Measurements from ENCODE around the gene OR8G5.
"Not testable (repeated sequence)": the region's sequence is repeated elsewhere in the genome, so short reads cannot be mapped to it uniquely, and the experiment has no call there.

OR8G5 gene, protein sequence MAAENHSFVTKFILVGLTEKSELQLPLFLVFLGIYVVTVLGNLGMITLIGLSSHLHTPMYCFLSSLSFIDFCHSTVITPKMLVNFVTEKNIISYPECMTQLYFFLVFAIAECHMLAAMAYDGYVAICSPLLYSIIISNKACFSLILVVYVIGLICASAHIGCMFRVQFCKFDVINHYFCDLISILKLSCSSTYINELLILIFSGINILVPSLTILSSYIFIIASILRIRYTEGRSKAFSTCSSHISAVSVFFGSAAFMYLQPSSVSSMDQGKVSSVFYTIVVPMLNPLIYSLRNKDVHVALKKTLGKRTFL
- 0 reads per million in 2 experiments for total RNA-seq

DNA sequence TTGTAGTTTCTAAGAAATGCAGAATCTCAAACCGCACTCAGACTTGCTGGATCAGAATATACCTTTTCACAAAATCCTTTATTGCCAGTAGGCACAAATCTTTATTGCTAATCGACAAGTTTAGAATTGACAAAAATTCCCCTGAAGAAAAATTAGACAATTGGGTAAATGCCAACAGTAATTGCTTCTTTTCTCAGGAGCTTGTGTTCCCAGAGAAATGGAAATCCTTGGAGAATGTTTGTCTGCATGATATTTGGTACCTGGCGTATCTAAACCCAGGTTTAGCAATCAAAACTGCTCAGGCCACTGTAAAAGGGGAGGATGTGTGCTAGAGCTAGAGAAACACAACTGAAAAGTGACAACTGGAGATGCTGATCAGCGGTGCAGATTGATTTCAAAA is at the start of gene OR8G5:
Gene OR8G5, plus strand, starts transcription at position 301 of the 400 bp plus-strand sequence. CDS start 8,556 bp downstream, outside the sequence.
- DNase-seq (ENCODE audit: low read depth), result no peak

DNA sequence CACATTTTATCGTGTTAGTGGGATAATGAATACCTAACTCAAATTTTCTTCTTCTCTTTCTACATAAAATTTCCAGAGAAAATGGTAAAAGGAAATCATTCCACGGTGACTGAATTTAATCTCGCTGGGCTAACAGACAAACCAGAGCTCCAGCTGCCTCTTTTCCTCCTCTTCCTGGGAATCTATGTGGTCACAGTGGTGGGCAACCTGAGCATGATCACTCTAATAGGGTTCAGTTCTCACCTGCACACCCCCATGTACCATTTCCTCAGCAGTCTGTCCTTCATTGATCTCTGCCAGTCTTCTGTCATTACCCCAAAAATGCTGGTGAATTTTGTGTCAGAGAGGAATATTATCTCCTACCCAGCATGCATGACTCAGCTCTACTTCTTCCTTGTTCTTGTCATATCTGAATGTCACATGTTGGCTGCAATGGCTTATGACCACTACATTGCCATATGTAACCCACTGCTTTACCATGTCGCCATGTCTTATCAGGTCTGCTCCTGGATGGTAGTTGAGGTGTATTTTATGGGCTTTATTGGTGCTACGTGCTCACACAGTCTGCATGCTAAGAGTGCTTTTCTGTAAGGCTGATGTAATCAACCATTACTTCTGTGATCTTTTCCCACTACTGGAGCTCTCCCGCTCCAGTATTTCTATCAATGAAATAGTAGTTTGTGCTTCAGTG is 48.9 kb upstream of the OR8G5 start:
- DNase-seq (ENCODE audit: low read depth), result no peak

- no peak for DNase-seq (ENCODE audit: low read depth)
Measured at GRCh38 chr11:124209824-124210357, 46.3 kb upstream of the OR8G5 start.

- DNase-seq (ENCODE audit: low read depth), result no peak
Measured at GRCh38 chr11:124210421-124210820, 45.8 kb upstream of the OR8G5 start.

GRCh38 chr11:124211321-124211720 is 44.9 kb upstream of the OR8G5 start:
- no peak for DNase-seq (ENCODE audit: low read depth)

DNA sequence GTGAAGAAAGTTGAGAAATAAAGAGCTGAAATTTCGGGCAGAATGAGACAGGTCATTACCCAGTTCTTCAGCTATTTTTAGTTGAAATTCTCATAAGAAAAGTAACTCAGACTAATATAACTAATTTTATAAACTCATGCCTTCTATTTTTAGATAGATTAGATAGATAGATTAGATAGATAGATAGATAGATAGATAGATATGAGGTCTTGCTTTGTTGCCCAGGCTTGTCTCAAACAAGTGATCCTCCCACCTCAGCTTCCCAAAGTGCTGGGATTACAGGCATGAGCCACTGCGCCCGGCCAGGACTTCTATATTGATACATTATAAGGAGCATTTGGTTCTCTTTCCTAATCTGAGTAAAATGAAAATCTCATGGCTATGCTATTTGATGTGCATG is 42.1 kb upstream of the OR8G5 start:
- no peak for DNase-seq (ENCODE audit: low read depth)

DNA sequence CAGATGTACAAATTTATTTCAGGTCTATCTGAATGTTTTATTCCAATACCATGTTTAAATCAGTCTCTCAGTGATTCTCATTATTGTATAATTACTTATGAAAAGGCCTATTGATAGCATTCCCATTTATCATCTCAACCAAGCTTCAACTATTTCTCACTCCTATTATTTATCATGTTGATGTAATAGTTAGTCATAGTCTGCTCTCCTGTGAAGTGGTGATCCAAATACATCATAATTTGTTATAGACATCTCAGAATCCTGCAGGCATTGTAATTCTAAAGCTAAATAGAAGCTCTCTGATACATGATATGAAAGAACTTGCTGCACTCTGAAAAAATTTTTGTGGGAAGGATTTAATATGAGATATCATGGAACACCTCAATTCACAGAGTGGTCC is 37.0 kb upstream of the OR8G5 start:
- no peak for DNase-seq (ENCODE audit: low read depth)

DNA sequence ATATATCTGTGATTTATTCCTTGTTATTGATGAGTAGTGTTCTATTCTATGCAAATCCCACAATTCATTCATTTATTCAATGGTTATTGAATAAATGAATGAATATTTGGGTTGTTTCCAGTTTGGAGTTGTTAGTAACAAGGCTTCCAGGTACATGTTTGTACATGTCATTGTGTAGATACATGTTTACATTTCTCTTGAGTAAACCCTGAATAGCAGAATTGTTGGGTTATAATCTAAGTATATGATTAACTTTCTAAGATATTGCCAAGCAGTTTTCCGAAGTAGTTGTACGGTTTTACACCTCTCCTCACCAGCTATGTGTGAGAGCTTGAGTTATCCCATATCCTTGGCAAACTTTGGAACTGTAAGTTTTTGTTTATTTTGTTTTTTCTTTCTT is 33.8 kb upstream of the OR8G5 start:
- DNase-seq (ENCODE audit: low read depth), result no peak

- DNase-seq (ENCODE audit: low read depth), result not testable (repeated sequence)
Measured at GRCh38 chr11:124224618-124225423, 31.4 kb upstream of the OR8G5 start.

- no peak for DNase-seq (ENCODE audit: low read depth)
Measured at GRCh38 chr11:124225471-124225870, 30.7 kb upstream of the OR8G5 start.

DNA sequence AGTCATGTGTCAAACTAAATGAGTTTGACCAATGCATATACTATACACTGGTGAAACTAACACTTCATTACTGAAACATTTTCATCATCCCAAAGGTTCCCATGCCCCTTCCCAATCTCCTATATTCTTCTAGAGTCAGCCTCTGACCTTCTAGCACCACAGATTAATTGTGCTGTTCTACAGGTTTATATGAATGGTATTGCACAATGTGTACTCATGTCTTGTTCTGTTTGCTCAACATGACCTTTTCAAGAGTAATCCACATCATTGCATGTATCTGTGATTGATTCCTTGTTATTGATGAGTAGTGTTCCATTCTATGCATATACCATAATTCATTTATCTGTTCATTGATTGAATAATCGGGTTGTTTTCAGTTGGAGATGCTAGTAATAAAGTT is 22.8 kb upstream of the OR8G5 start:
- DNase-seq (ENCODE audit: low read depth), result no peak

GRCh38 chr11:124238512-124238911 is 17.7 kb upstream of the OR8G5 start:
- DNase-seq (ENCODE audit: low read depth), result no peak

DNA sequence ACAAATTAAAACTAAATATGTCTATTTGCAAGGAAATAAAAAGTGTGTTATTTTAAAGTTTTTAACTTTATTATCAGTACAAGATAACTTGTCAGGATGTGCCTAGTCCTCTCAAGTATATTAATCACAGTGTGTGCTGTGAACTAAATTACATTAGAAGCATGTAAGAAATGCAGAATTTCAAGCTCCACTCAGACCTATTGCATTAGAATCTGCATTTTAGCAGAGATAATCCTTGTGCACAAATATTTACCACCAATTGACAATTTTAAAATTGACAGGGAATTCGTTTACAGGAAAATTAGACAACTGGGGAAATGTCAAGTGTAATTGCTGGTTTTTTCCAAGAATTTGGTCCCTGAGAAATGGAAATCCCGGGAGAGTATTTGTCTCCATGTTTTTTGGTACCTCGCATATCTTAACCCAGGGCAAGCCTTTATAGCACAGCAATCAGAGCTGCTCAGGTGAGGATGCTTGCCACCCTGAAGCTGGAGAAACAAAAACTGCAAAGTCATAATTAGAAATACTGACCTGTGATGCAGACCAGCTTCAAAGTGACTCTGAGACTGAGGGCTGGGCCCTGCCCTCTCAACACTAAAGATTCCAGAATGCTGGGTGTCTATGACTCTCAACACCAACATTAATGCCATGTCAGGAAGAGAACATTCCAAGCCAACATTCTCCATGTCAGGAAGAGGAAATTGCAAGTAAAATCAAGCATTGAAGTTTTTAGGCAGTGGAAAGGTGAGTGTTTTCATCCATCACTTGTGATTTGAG is 15.4 kb upstream of the OR8G5 start, which contains the start of gene OR8G1:
Gene OR8G1, plus strand, starts transcription at position 475 of the 777 bp plus-strand sequence. CDS start 8,581 bp downstream, outside the sequence.
- DNase-seq (ENCODE audit: low read depth), result no peak

GRCh38 chr11:124249869-124250268 is 6.3 kb upstream of the OR8G5 start:
- DNase-seq (ENCODE audit: low read depth), result not testable (repeated sequence)

- DNase-seq (ENCODE audit: low read depth), result not testable (repeated sequence)
Measured at GRCh38 chr11:124265041-124265440, 8.9 kb downstream of the OR8G5 start.

DNA sequence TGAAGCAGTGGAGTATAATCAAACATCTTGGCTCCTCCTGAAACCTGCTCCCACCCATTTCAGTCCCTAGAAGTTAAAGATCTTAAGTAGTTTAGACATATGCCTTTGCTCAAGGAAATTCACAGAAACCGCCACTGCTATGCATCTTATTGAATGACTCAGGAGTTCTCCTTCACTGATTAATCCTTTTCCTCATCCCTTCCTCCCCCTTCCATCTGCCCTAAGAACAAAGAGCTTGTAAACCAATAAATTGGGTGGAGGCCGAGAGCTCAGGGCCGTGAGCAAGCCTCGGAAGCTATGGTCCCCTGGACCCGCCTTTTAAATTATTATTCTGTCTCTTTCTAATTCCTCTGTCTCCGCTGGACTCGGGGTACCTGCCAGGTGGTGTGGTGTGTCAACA is 14.7 kb downstream of the OR8G5 start:
- DNase-seq (ENCODE audit: low read depth), result not testable (repeated sequence)

- DNase-seq (ENCODE audit: low read depth), result no peak
Measured at GRCh38 chr11:124274000-124274399, 17.8 kb downstream of the OR8G5 start.

DNA sequence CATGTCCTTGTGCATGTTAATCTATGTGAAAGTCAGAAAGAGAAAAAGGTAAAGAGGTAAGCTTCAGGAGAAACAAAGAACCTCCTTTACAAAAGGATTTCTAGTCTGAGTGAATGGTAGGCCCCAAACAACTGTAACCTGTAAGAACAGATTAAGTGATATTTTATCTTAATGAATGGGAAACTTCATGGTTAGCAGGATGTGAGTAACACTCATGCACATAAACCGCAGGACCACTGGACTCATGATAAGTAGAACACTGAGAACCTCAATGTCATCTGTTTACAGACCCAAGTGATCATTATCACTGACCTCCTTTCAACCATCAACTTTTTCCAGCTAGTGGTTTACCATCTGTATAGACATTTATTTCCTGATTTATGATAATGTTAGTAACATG is 19.9 kb downstream of the OR8G5 start:
- DNase-seq (ENCODE audit: low read depth), result no peak

DNA sequence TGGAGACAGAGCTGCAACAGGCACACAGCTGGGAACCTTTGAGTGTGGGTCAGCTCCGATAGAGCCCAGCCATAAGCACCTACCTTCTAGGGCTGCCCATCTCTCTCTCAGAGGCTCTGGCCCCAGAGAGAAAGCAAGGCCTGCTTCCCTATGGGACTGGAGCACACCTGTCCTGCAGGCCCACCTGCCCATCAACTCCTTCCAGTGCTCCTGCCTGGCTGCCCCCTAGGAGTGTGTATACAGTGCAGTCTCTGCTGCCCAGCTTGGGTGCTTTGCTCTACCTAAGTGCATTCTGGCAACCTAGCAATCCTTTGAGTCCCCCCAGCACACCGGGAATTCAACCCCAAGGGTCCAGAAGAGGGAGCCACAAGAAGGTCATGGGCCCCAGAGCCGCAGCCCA is 21.0 kb downstream of the OR8G5 start:
- no peak for DNase-seq (ENCODE audit: low read depth)

DNA sequence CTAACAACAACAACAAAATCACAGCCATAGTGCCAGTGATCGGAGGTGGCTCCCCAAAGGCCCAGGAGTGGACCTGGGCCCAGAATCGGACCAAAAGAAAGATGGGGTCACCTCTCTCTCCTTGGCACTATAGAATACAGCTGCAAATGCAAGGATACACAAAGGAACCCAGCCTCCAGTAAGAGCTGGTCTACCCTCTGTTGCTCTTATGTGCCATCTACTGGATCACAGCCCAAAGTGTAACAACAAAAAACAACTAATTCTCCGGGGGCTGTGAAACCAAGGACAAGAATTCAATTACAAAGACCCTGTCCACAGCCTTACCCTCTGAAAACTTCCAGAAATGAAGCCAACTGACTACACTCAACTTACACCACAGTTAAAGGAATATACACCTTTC is 21.6 kb downstream of the OR8G5 start:
- no peak for DNase-seq (ENCODE audit: low read depth)

DNA sequence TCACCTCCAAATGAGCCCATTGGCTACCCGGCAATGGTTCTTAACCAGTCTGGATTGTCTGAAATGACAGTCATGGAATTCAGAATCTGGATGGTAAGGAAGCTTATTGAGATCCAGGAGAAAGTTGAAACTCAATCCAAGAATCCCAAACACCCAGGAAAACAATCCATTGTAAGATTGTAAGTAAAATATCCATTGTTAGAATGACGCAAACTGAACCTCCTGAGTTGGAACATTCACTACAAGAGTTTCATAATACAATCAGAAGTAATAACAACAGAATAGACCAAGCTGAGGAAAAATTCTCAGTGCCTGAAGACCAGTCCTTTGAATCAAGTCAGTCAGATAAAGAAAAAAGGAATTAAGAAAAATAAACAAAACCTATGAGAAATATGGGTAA is 22.1 kb downstream of the OR8G5 start:
- DNase-seq (ENCODE audit: low read depth), result no peak

Measured in T follicular helper cell (primary cell).